ENCODE results near the gene PALLD. TPM values are rescaled to one million over a fixed set of nuclear protein-coding genes. Genes with fewer than 3 reads are reported as not detected.

The PALLD gene
- polyA plus RNA-seq, 3 donors, result 6.1 to 11.8 (median 9.9) TPM

DNA sequence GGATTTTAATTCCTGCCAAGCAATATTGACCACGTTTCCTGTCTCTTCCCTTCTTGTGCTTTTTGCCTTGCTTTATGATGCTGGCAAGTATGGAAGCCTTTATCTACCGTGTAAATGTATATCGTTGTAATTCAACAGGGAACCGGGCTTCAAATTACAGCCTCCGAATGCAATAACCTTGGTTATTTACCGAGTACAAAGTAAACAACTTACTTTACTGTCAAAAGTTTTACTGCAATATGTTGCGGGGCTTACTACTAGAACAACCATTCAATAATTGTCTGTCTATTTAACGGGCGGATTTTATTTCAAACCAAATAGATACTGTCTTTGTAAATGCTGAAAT, 73.1 kb downstream of the PALLD start:
- no peak overlapping the region for H3K27ac Mint-ChIP-seq
- no peak overlapping the region for H3K27ac ChIP-seq (ENCODE audit: low read depth in 1 of 2, low read length in 2 of 2)
- no peaks in the 10 kb centered on the region for H3K9me3 Mint-ChIP-seq
- no peak for DNase-seq
- H3K27me3 ChIP-seq (ENCODE audit: control insufficient read depth in 2 of 2, insufficient read depth in 2 of 2, low read length in 2 of 2), result no peaks in the 10 kb centered on the region
- H3K36me3 Mint-ChIP-seq, result no peaks in the 10 kb centered on the region
- H3K4me2 ChIP-seq (replicated peaks; ENCODE audit: extremely low read depth, low read length, poor library complexity, severe bottlenecking), result no peak overlapping the region
- no peak overlapping the region for H3K4me3 ChIP-seq (replicated peaks in 1 of 3; ENCODE audit: low read depth in 2 of 3, low read length in 3 of 3)
- TF ChIP-seq, protein P1, sequence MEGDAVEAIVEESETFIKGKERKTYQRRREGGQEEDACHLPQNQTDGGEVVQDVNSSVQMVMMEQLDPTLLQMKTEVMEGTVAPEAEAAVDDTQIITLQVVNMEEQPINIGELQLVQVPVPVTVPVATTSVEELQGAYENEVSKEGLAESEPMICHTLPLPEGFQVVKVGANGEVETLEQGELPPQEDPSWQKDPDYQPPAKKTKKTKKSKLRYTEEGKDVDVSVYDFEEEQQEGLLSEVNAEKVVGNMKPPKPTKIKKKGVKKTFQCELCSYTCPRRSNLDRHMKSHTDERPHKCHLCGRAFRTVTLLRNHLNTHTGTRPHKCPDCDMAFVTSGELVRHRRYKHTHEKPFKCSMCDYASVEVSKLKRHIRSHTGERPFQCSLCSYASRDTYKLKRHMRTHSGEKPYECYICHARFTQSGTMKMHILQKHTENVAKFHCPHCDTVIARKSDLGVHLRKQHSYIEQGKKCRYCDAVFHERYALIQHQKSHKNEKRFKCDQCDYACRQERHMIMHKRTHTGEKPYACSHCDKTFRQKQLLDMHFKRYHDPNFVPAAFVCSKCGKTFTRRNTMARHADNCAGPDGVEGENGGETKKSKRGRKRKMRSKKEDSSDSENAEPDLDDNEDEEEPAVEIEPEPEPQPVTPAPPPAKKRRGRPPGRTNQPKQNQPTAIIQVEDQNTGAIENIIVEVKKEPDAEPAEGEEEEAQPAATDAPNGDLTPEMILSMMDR (IDR thresholded peaks at IDR 0.05), result no peak
- H3K4me1 ChIP-seq (ENCODE audit: control insufficient read depth in 1 of 2, insufficient read depth in 2 of 2, low read length in 2 of 2), result no peaks in the 10 kb centered on the region
- no peaks in the 10 kb centered on the region for H4K20me1 ChIP-seq (ENCODE audit: insufficient read depth, low read length)
- peaks cover 0 to 1% (median 0%) of the 10 kb centered on the region in 3 donors for H3K27me3 Mint-ChIP-seq (ENCODE audit: low read depth in 3 of 3)
- no peak overlapping the region for H3K9ac ChIP-seq (ENCODE audit: insufficient read depth, low read length, poor library complexity, severe bottlenecking)
- H3K4me3 Mint-ChIP-seq, result no peak overlapping the region
- H3K4me1 Mint-ChIP-seq, result no peaks in the 10 kb centered on the region
- H3K79me2 ChIP-seq (ENCODE audit: insufficient read depth, low read length), result no peaks in the 10 kb centered on the region
- WGBS (ENCODE audit: insufficient coverage), result 93% methylated on average over 6 of the region's 9 CpGs
- no peaks in the 10 kb centered on the region for H3K36me3 ChIP-seq (replicated peaks in 1 of 2; ENCODE audit: control insufficient read depth in 1 of 2, insufficient read depth in 2 of 2, low read length in 2 of 2)
- no peak overlapping the region for H2AFZ ChIP-seq (ENCODE audit: insufficient read depth, low read depth, low read length, poor library complexity, severe bottlenecking)
- intact Hi-C loops (cut with micrococcal nuclease), result no loop called here
- no peaks in the 10 kb centered on the region for H3K9me3 ChIP-seq (replicated peaks in 1 of 2; ENCODE audit: control insufficient read depth in 1 of 2, insufficient read depth in 1 of 2, low read length in 2 of 2)

DNA sequence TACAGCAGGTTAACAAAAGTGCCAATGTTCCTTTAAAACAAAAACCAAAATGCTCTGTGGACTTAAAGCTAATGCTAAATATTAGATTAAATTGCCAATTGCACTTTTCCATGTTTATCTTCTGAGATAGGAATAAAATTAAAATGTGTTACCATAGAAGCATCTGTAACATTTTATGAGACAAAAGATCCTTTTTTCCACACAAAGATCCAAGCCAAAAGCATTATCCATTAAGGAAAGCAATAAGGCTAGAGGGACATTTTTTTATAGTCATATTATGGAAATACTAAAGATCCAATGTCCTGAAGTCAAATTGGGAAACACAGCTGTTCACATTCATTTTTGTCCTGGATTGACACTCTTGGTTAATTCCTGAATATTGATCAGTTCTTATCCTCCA, 73.6 kb downstream of the PALLD start:
- H3K9me3 ChIP-seq (replicated peaks in 1 of 2; ENCODE audit: control insufficient read depth in 1 of 2, insufficient read depth in 1 of 2, low read length in 2 of 2), result no peaks in the 10 kb centered on the region
- no peak for DNase-seq
- no peak overlapping the region for H3K4me2 ChIP-seq (replicated peaks; ENCODE audit: extremely low read depth, low read length, poor library complexity, severe bottlenecking)
- H3K79me2 ChIP-seq (ENCODE audit: insufficient read depth, low read length), result no peaks in the 10 kb centered on the region
- Mint-ChIP-seq H3K4me3 (no peak overlapping the region), H3K9me3 (peaks cover 0 to 3% (median 0%) of the 10 kb centered on the region in 7 donors), H3K27me3 (ENCODE audit: low read depth in 3 of 3) (peaks cover 0 to 1% (median 0%) of the 10 kb centered on the region in 3 donors), H3K27ac (no peak overlapping the region), H3K4me1 (no peaks in the 10 kb centered on the region), H3K36me3 (no peaks in the 10 kb centered on the region)
- no peaks in the 10 kb centered on the region for H4K20me1 ChIP-seq (ENCODE audit: insufficient read depth, low read length)
- H3K9ac ChIP-seq (ENCODE audit: insufficient read depth, low read length, poor library complexity, severe bottlenecking), result no peak overlapping the region
- H3K36me3 ChIP-seq (replicated peaks in 1 of 2; ENCODE audit: control insufficient read depth in 1 of 2, insufficient read depth in 2 of 2, low read length in 2 of 2), result no peaks in the 10 kb centered on the region
- no peak overlapping the region for H2AFZ ChIP-seq (ENCODE audit: insufficient read depth, low read depth, low read length, poor library complexity, severe bottlenecking)
- H3K4me3 ChIP-seq (replicated peaks in 1 of 3; ENCODE audit: low read depth in 2 of 3, low read length in 3 of 3), result no peak overlapping the region
- H3K27me3 ChIP-seq (ENCODE audit: control insufficient read depth in 2 of 2, insufficient read depth in 2 of 2, low read length in 2 of 2), result no peaks in the 10 kb centered on the region
- no peaks in the 10 kb centered on the region for H3K4me1 ChIP-seq (ENCODE audit: control insufficient read depth in 1 of 2, insufficient read depth in 2 of 2, low read length in 2 of 2)
- intact Hi-C loops (cut with micrococcal nuclease), result no loop called here
- TF ChIP-seq, protein P1 (IDR thresholded peaks at IDR 0.05), result no peak
- no peak overlapping the region for H3K27ac ChIP-seq (ENCODE audit: low read depth in 1 of 2, low read length in 2 of 2)

Data from CD14-positive monocyte (primary cell).